ENCODE data around the gene WWTR1.

WWTR1 gene

GRCh38 chr3:149519912-149520311, 137.9 kb downstream of the WWTR1 start:
- Mint-ChIP-seq H3K9me3 (no peaks in the 10 kb centered on the region), H3K4me1 (ENCODE audit: low read depth) (no peaks in the 10 kb centered on the region), H3K27ac (no peak overlapping the region), H3K36me3 (ENCODE audit: low read depth) (no peaks in the 10 kb centered on the region), H3K4me3 (no peak overlapping the region), H3K27me3 (peaks cover 19% of the 10 kb centered on the region)
- intact Hi-C loops (cut with micrococcal nuclease), result no loop called here

DNA sequence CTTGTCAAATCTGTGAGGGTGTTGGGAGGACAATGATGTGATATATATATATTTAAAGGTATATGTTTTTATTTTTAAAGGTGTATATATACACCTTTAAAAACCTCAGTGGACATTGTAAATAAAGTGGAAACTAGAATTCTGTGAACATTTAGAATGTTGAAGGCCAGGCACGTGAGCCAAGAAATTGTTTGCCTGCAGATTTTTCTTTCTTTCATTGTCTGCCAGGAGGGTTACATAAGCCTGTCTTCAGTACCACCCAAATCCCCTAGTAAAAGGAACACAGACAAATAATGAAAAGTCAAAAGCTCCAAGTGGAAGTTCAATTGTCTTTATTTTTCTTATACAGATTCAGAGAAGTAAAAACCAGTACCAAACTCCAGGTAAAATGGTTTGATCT, 140.9 kb downstream of the WWTR1 start:
- Mint-ChIP-seq H3K27ac (no peak overlapping the region), H3K4me3 (no peak overlapping the region), H3K4me1 (ENCODE audit: low read depth) (peaks cover 4% of the 10 kb centered on the region), H3K27me3 (peaks cover 14% of the 10 kb centered on the region), H3K9me3 (no peaks in the 10 kb centered on the region), H3K36me3 (ENCODE audit: low read depth) (no peaks in the 10 kb centered on the region)
- intact Hi-C loops (cut with micrococcal nuclease), result no loop called here

DNA sequence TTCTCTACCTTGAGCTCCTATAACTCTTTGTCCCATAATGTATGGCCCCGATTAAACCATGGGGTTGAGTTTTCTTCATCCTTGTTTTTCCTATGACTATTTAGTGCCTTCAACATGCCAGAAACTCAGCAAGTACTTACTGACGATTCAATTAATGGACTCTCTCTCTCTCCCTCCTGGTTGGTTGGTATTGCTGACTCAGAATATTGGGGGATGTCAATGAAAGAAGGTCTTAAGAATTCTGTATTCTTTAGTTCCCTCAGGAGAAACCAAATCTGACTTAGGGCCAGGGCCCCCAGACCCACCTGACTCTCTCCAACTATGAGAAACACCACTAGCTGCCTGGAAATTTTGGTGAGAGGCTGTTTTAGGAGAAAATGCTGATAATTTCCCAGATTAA, 142.6 kb downstream of the WWTR1 start:
- no peaks in the 10 kb centered on the region for H3K9me3 Mint-ChIP-seq
- H3K36me3 Mint-ChIP-seq (ENCODE audit: low read depth), result no peaks in the 10 kb centered on the region
- H3K27me3 Mint-ChIP-seq, result peaks cover 22% of the 10 kb centered on the region
- H3K27ac Mint-ChIP-seq, result no peak overlapping the region
- no peak overlapping the region for H3K4me3 Mint-ChIP-seq
- intact Hi-C loops (cut with micrococcal nuclease), result no loop called here
- H3K4me1 Mint-ChIP-seq (ENCODE audit: low read depth), result peaks cover 10% of the 10 kb centered on the region

DNA sequence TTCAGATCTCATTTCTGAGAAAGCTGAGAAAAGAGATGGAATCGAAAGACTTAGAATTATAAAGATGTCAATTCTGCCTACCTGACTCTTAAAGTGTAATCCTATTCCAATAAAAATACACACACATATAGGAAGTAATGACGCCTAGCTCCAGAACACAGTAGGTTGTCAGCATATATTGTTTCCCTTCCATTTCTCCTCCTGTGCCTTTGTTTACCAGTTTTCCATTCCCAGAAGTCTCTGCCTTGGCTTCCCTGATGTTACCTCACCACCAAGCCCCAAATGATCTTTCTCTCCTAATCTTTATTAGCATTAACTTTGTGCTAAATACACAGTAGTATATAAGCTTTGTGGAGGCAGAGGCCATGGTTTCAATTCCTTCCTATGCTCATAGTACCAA, 143.4 kb downstream of the WWTR1 start:
- intact Hi-C loops (cut with micrococcal nuclease), result loop anchor here (5.0 kb wide), 1 partner anchor 203 kb away; no protein-coding TSS in a partner anchor
- Mint-ChIP-seq H3K36me3 (ENCODE audit: low read depth) (no peaks in the 10 kb centered on the region), H3K9me3 (no peaks in the 10 kb centered on the region), H3K4me3 (no peak overlapping the region), H3K27ac (no peak overlapping the region), H3K27me3 (peaks cover 22% of the 10 kb centered on the region), H3K4me1 (ENCODE audit: low read depth) (peaks cover 16% of the 10 kb centered on the region)

DNA sequence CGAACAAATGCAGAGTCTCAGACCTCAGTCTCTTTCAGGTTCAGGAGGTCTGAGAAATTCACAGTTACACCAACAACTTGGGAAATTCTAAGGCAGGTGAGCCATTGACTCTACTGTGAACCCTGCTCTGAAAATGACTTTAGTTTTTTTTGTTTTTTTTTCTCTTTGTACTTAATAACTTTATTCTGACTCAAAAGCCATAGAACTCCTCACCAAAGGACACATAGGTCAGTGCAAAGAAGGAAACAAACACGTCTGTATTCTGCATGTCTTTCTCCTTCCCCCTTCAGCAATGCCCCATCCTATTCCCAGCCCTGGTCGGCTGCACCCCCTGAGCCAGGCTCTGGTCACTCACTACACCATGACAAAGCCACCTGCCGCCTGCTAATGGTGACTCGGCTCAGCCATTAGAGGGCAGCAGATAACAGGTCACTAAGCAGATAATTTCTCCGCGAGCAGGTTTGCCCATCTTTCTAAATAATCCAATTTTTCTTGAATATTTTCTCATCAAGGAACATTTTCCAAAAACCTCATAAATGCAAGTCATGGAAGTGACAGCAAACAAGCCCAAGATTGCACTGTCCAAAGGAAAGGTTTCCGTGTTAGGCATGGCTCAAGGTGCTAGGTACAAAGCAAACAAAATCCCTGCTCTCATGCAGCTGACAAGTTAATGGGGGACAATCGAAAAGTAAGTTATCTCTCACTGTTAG, 145.6 kb downstream of the WWTR1 start:
- Mint-ChIP-seq H3K4me1 (ENCODE audit: low read depth) (peaks cover 28% of the 10 kb centered on the region), H3K27ac (no peak overlapping the region), H3K9me3 (no peaks in the 10 kb centered on the region), H3K27me3 (peaks cover 18% of the 10 kb centered on the region), H3K36me3 (ENCODE audit: low read depth) (no peaks in the 10 kb centered on the region), H3K4me3 (no peak overlapping the region)
- intact Hi-C loops (cut with micrococcal nuclease), result loop anchor here (5.0 kb wide), 1 partner anchor 205 kb away; no protein-coding TSS in a partner anchor

- peaks cover 18% of the 10 kb centered on the region for H3K27me3 Mint-ChIP-seq
- H3K36me3 Mint-ChIP-seq (ENCODE audit: low read depth), result no peaks in the 10 kb centered on the region
- H3K4me3 Mint-ChIP-seq, result no peak overlapping the region
- H3K9me3 Mint-ChIP-seq, result no peaks in the 10 kb centered on the region
- intact Hi-C loops (cut with micrococcal nuclease), result loop anchor here (5.0 kb wide), 1 partner anchor 206 kb away; no protein-coding TSS in a partner anchor
- no peak overlapping the region for H3K27ac Mint-ChIP-seq
- H3K4me1 Mint-ChIP-seq (ENCODE audit: low read depth), result peaks cover 36% of the 10 kb centered on the region
Measured at GRCh38 chr3:149511040-149511626, 146.7 kb downstream of the WWTR1 start.

DNA sequence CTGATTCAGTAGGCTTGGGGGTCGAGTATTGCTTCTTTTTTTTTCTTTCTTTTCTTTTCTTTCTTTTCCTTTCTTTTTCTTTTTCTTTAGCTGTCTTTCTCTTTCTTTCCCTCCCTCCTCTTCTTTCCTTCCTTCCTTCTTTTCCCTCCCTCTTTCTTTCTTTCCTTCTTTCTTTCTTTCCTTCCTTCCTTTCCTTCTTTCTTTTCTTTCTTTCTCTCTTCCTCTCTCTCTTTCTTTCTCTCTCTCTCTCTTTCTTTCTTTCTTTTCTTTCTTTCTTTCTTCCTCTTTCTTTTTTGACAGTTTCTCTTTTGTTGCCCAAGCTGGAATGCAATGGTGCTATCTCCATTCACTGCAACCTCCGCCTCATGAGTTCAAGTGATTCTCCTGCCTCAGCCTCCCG, 147.3 kb downstream of the WWTR1 start:
- Mint-ChIP-seq H3K4me3 (no peak overlapping the region), H3K9me3 (no peaks in the 10 kb centered on the region), H3K36me3 (ENCODE audit: low read depth) (no peaks in the 10 kb centered on the region), H3K27me3 (peaks cover 18% of the 10 kb centered on the region), H3K27ac (no peak overlapping the region), H3K4me1 (ENCODE audit: low read depth) (peaks cover 36% of the 10 kb centered on the region)
- intact Hi-C loops (cut with micrococcal nuclease), result loop anchor here (5.0 kb wide), 1 partner anchor 207 kb away; no protein-coding TSS in a partner anchor

DNA sequence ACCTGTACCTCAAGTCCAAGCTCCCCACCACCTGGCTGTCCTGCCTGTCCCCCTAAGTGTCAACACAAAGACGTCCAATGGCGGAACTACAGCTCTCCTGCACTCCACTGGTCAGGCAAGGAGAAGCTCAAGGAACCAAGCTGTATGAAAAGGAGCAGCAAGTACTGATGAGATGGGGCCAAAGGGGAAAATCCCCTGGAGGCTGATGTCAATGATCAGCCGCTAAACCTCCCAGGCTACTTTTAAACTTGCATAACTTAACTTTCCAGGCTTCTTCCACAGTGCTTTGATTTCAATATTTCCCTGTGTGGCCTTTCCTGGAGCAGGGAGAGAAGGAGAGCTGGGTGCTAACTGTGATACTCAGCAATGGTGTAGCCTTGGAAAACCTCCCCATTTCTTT, 148.3 kb downstream of the WWTR1 start:
- no peaks in the 10 kb centered on the region for H3K36me3 Mint-ChIP-seq (ENCODE audit: low read depth)
- H3K4me3 Mint-ChIP-seq, result no peak overlapping the region
- no peak overlapping the region for H3K27ac Mint-ChIP-seq
- H3K9me3 Mint-ChIP-seq, result no peaks in the 10 kb centered on the region
- peaks cover 14% of the 10 kb centered on the region for H3K27me3 Mint-ChIP-seq
- H3K4me1 Mint-ChIP-seq (ENCODE audit: low read depth), result peaks cover 36% of the 10 kb centered on the region
- intact Hi-C loops (cut with micrococcal nuclease), result no loop called here

GRCh38 chr3:149507491-149508324, 150.1 kb downstream of the WWTR1 start:
- intact Hi-C loops (cut with micrococcal nuclease), result no loop called here
- H3K4me1 Mint-ChIP-seq (ENCODE audit: low read depth), result peaks cover 36% of the 10 kb centered on the region
- peak overlapping the region; percentile 45 for H3K27ac Mint-ChIP-seq
- H3K27me3 Mint-ChIP-seq, result peaks cover 11% of the 10 kb centered on the region
- H3K4me3 Mint-ChIP-seq, result peak overlapping the region; percentile 63
- no peaks in the 10 kb centered on the region for H3K36me3 Mint-ChIP-seq (ENCODE audit: low read depth)
- H3K9me3 Mint-ChIP-seq, result no peaks in the 10 kb centered on the region

GRCh38 chr3:149506965-149507364, 150.9 kb downstream of the WWTR1 start:
- intact Hi-C loops (cut with micrococcal nuclease), result no loop called here
- Mint-ChIP-seq H3K4me3 (no peak overlapping the region), H3K4me1 (ENCODE audit: low read depth) (peaks cover 32% of the 10 kb centered on the region)

GRCh38 chr3:149506540-149506939, 151.3 kb downstream of the WWTR1 start:
- H3K36me3 Mint-ChIP-seq (ENCODE audit: low read depth), result no peaks in the 10 kb centered on the region
- intact Hi-C loops (cut with micrococcal nuclease), result no loop called here
- no peak overlapping the region for H3K27ac Mint-ChIP-seq
- peaks cover 32% of the 10 kb centered on the region for H3K4me1 Mint-ChIP-seq (ENCODE audit: low read depth)
- H3K9me3 Mint-ChIP-seq, result no peaks in the 10 kb centered on the region
- H3K27me3 Mint-ChIP-seq, result peaks cover 7% of the 10 kb centered on the region
- no peak overlapping the region for H3K4me3 Mint-ChIP-seq

More at GRCh38 chr3:149506965-149507364, 150.9 kb downstream of the WWTR1 start:
- H3K27me3 Mint-ChIP-seq, result peaks cover 7% of the 10 kb centered on the region
- H3K9me3 Mint-ChIP-seq, result no peaks in the 10 kb centered on the region
- no peaks in the 10 kb centered on the region for H3K36me3 Mint-ChIP-seq (ENCODE audit: low read depth)
- H3K27ac Mint-ChIP-seq, result peak overlapping the region; percentile 45

DNA sequence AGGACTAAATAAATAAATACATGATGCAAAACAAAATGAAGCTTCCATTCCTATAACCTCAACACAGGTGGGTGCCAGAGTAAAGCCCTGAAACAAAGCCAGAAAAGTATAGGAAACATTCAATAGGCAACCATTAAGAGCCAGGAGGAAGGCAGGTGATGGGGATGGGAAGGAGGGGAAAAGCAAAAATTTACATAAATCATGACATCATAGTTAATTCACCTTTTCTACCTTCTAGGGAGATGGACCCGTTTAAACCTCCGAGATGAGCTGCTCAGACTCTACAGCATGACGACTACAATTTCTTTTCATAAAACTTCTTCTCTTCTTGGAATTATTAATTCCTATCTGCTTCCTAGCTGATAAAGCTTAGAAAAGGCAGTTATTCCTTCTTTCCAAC, 155.4 kb downstream of the WWTR1 start:
- Mint-ChIP-seq H3K36me3 (ENCODE audit: low read depth) (no peaks in the 10 kb centered on the region), H3K4me3 (no peak overlapping the region)
- intact Hi-C loops (cut with micrococcal nuclease), result no loop called here

DNA sequence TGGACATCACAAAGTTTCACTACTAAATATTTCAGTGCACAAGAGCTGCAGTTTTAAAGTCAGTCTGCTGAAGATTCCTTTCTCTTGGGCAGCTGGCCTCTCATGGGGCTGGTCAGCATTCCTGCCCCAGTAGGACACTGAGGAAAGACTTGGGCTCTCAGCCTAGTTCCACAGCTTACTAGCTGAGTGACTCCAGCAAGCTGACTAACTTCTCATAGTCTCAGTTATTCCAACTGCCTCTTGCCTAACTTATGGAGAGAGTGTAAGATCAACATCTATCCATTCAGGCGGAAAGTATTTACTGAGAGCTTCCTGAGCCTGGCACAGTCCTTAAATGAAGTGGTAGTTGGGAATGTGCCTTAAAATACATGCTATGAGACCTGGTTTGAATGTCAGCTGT, 156.3 kb downstream of the WWTR1 start:
- H3K4me3 Mint-ChIP-seq, result no peak overlapping the region
- H3K9me3 Mint-ChIP-seq, result no peaks in the 10 kb centered on the region

More for the DNA sequence above, 155.4 kb downstream of the WWTR1 start:
- peaks cover 4% of the 10 kb centered on the region for H3K27me3 Mint-ChIP-seq
- no peaks in the 10 kb centered on the region for H3K9me3 Mint-ChIP-seq
- H3K4me1 Mint-ChIP-seq (ENCODE audit: low read depth), result peaks cover 18% of the 10 kb centered on the region
- no peak overlapping the region for H3K27ac Mint-ChIP-seq

More for the DNA sequence above, 156.3 kb downstream of the WWTR1 start:
- peaks cover 4% of the 10 kb centered on the region for H3K27me3 Mint-ChIP-seq
- peaks cover 8% of the 10 kb centered on the region for H3K4me1 Mint-ChIP-seq (ENCODE audit: low read depth)
- no peaks in the 10 kb centered on the region for H3K36me3 Mint-ChIP-seq (ENCODE audit: low read depth)
- no peak overlapping the region for H3K27ac Mint-ChIP-seq
- intact Hi-C loops (cut with micrococcal nuclease), result no loop called here
